H1 (cell line): ENCODE data around the gene TMEM273. TPM values are rescaled to one million over a fixed set of nuclear protein-coding genes. Genes with fewer than 3 reads are reported as not detected.
A peak's percentile ranks its signal among the peaks of the same experiment; 100 is the strongest.

ENCODE experiments used
- CTCF ChIA-PET: fragments of 300-600 bp; sonication (Branson Sonifier 250); formaldehyde crosslinking; loops from one replicate; lab custom pipeline; 2021; ENCODE audit not compliant: partially characterized antibody; lab: Charles Lee
- POLR2A ChIA-PET: fragments of 300-600 bp; sonication (Branson Sonifier 250); formaldehyde crosslinking; loops from one replicate; lab custom pipeline; 2021; ENCODE audit warnings: inconsistent platforms; ENCODE audit not compliant: partially characterized antibody; lab: Charles Lee
- DNase-seq, 2 experiments: peaks; one replicate each; pipeline versions ENCODE4 v3.0.0 to v3.0.0-alpha.2; 2010 to 2022; ENCODE audit warnings: low spot score in 2 of 2, low read depth in 1 of 2, mixed read lengths in 1 of 2
- FAIRE-seq: peaks from 2 replicates; lab custom pipeline; 2011; peaks lifted over from hg19 to GRCh38; lab: Jason Lieb, UNC
- H2AFZ ChIP-seq: 2 replicates; pipeline ENCODE4 v1.8.1; 2012; ENCODE audit warnings: low read length, inconsistent platforms
- H2AK5ac ChIP-seq: 2 replicates; pipeline ENCODE4 v1.6.1; 2013; ENCODE audit warnings: low read depth, low read length
- H2BK120ac ChIP-seq: replicated peaks from 2 replicates; pipeline ENCODE3; 2013; ENCODE audit warnings: low read depth, low read length, inconsistent platforms
- H2BK12ac ChIP-seq: 2 replicates; pipeline ENCODE4 v1.6.1; 2013; ENCODE audit warnings: low read depth, low read length
- H2BK15ac ChIP-seq: 2 replicates; pipeline ENCODE4 v1.6.1; 2013; ENCODE audit warnings: low read length
- H2BK20ac ChIP-seq: 2 replicates; pipeline ENCODE4 v1.6.1; 2013; ENCODE audit warnings: low read length
- H2BK5ac ChIP-seq: 2 replicates; pipeline ENCODE4 v1.6.1; 2013; ENCODE audit warnings: low read depth, low read length
- H3K14ac ChIP-seq: 2 replicates; pipeline ENCODE4 v1.6.1; 2013; ENCODE audit warnings: inconsistent platforms; ENCODE audit not compliant: insufficient read length
- H3K18ac ChIP-seq: 2 replicates; pipeline ENCODE4 v1.6.1; 2013; ENCODE audit warnings: low read length; ENCODE audit errors: extremely low read depth
- H3K23ac ChIP-seq: 2 replicates; pipeline ENCODE4 v1.6.1; 2013; ENCODE audit warnings: inconsistent platforms; ENCODE audit not compliant: insufficient read length
- H3K23me2 ChIP-seq: 2 replicates; pipeline ENCODE4 v1.6.1; 2013; ENCODE audit warnings: low read depth, low read length
- H3K27ac ChIP-seq: 2 replicates; pipeline ENCODE4 v1.6.1; 2011; ENCODE audit warnings: low read depth, low read length, inconsistent platforms
- H3K27me3 ChIP-seq, 4 experiments: replicated peaks in 1 of 4; 1 replicate in 1 of 4; 2 replicates in 3 of 4; pipeline versions ENCODE4 v1.6.1 to v1.8.1; 2011 to 2013; ENCODE audit warnings: low read length in 3 of 4, mild to moderate bottlenecking in 3 of 4, inconsistent platforms in 2 of 4, mixed read lengths in 2 of 4, moderate library complexity in 1 of 4; ENCODE audit not compliant: control insufficient read depth in 3 of 4, insufficient read depth in 3 of 4; ENCODE audit errors: extremely low read depth in 1 of 4
- H3K36me3 ChIP-seq, 4 experiments: 2 replicates each; pipeline versions ENCODE4 v1.6.1 to v1.8.1; 2011 to 2013; ENCODE audit warnings: mild to moderate bottlenecking in 4 of 4, low read length in 3 of 4, moderate library complexity in 2 of 4, control low read depth in 1 of 4, inconsistent platforms in 1 of 4; ENCODE audit not compliant: insufficient read depth in 4 of 4, control insufficient read depth in 2 of 4
- H3K4ac ChIP-seq: replicated peaks from 2 replicates; pipeline ENCODE3; 2013; ENCODE audit warnings: low read length, low read depth, mixed read lengths, inconsistent platforms; ENCODE audit not compliant: insufficient read length
- H3K4me1 ChIP-seq, 4 experiments: replicated peaks in 1 of 4; 1 replicate in 1 of 4; 2 replicates in 3 of 4; pipeline versions ENCODE4 v1.6.1 to v1.8.1; 2011 to 2013; ENCODE audit warnings: low read length in 3 of 4, inconsistent platforms in 2 of 4, mixed read lengths in 1 of 4; ENCODE audit not compliant: insufficient read depth in 4 of 4, control insufficient read depth in 3 of 4
- H3K4me2 ChIP-seq, 2 experiments: 2 replicates each; pipeline versions ENCODE4 v1.6.1 to v1.8.1; 2011 to 2013; ENCODE audit warnings: low read depth in 2 of 2, low read length in 2 of 2, control low read depth in 1 of 2, inconsistent platforms in 1 of 2, mild to moderate bottlenecking in 1 of 2; ENCODE audit not compliant: insufficient read depth in 1 of 2
- H3K4me3 ChIP-seq, 4 experiments: fragments of 200-600, 300-600 bp in 1 of 4; sonication (generic), shearing (Covaris generic), sonication (Bioruptor Twin) in 1 of 4; 2 replicates each; pipeline versions ENCODE4 v1.5.1 to v1.8.1; 2011 to 2016; ENCODE audit warnings: low read length in 4 of 4, low read depth in 3 of 4, control low read depth in 2 of 4, inconsistent platforms in 2 of 4, mild to moderate bottlenecking in 2 of 4, mixed read lengths in 1 of 4, moderate library complexity in 1 of 4; ENCODE audit not compliant: insufficient read depth in 2 of 4; ENCODE audit errors: extremely low read depth in 1 of 4
- H3K56ac ChIP-seq: replicated peaks from 2 replicates; pipeline ENCODE3; 2013; ENCODE audit warnings: low read depth, mild to moderate bottlenecking, mixed read lengths, low read length, inconsistent platforms; ENCODE audit not compliant: insufficient read length
- H3K79me1 ChIP-seq: 2 replicates; pipeline ENCODE4 v1.6.1; 2013; ENCODE audit warnings: low read depth, low read length, control low read depth
- H3K79me2 ChIP-seq, 2 experiments: 2 replicates each; pipeline versions ENCODE4 v1.6.1 to v1.8.1; 2012 to 2013; ENCODE audit warnings: low read length in 2 of 2, mild to moderate bottlenecking in 2 of 2, inconsistent platforms in 1 of 2; ENCODE audit not compliant: insufficient read depth in 2 of 2, control insufficient read depth in 1 of 2
- H3K9ac ChIP-seq, 4 experiments: replicated peaks in 1 of 4; 1 replicate in 1 of 4; 2 replicates in 3 of 4; pipeline versions ENCODE4 v1.6.1 to v1.8.1; 2011 to 2013; ENCODE audit warnings: low read depth in 3 of 4, low read length in 3 of 4, control low read depth in 2 of 4, mild to moderate bottlenecking in 2 of 4, moderate library complexity in 2 of 4, inconsistent platforms in 1 of 4; ENCODE audit errors: extremely low read depth in 1 of 4
- H3K9me3 ChIP-seq, 2 experiments: 2 replicates each; pipeline versions ENCODE4 v1.6.1 to v1.8.1; 2012 to 2013; ENCODE audit warnings: mild to moderate bottlenecking in 2 of 2, moderate library complexity in 2 of 2, control low read depth in 1 of 2, inconsistent platforms in 1 of 2, low read depth in 1 of 2, low read length in 1 of 2, mixed read lengths in 1 of 2; ENCODE audit not compliant: insufficient read depth in 2 of 2
- H4K20me1 ChIP-seq, 2 experiments: replicated peaks in 1 of 2; 2 replicates each; pipeline versions ENCODE3 to v1.8.1; 2011 to 2013; ENCODE audit warnings: inconsistent platforms in 2 of 2, low read length in 2 of 2, mild to moderate bottlenecking in 1 of 2; ENCODE audit not compliant: insufficient read depth in 2 of 2, control insufficient read depth in 1 of 2
- H4K5ac ChIP-seq: 2 replicates; pipeline ENCODE4 v1.6.1; 2013; ENCODE audit warnings: low read length, low read depth, mixed read lengths, inconsistent platforms; ENCODE audit not compliant: insufficient read length
- H4K8ac ChIP-seq: 2 replicates; pipeline ENCODE4 v1.8.0; 2013; ENCODE audit warnings: mild to moderate bottlenecking, moderate library complexity, low read length, inconsistent platforms; ENCODE audit not compliant: insufficient read depth; ENCODE audit errors: extremely low read depth
- H4K91ac ChIP-seq: replicated peaks from 2 replicates; pipeline ENCODE3; 2013; ENCODE audit warnings: low read length, mixed read lengths, inconsistent platforms; ENCODE audit not compliant: insufficient read length
- CHD1 ChIP-seq: IDR thresholded peaks from 2 replicates; pipeline ENCODE4 v1.6.1; 2012; ENCODE audit warnings: low read depth, low read length, improper control_type of control experiment
- CTCF ChIP-seq, 3 experiments: IDR thresholded peaks; 1 replicate in 2 of 3; 2 replicates in 1 of 3; pipeline versions ENCODE4 v1.5.1 to v1.6.1; 2011; ENCODE audit warnings: low read length in 3 of 3, mild to moderate bottlenecking in 3 of 3, inconsistent platforms in 2 of 3, low read depth in 1 of 3, moderate library complexity in 1 of 3; ENCODE audit not compliant: insufficient read depth in 1 of 3; ENCODE audit errors: control extremely low read depth in 1 of 3
- E2F6 ChIP-seq: IDR thresholded peaks from 2 replicates; pipeline ENCODE4 v1.6.1; 2012; ENCODE audit warnings: inconsistent platforms
- KDM1A ChIP-seq: fragments of 200-600, 300-600 bp; sonication (generic); IDR thresholded peaks from 2 replicates; pipeline ENCODE4 v1.7.1; 2016; ENCODE audit warnings: mild to moderate bottlenecking, low read length, borderline replicate concordance
- POLR2A ChIP-seq, 2 experiments: IDR thresholded peaks; 1 replicate in 1 of 2; 2 replicates in 1 of 2; pipeline ENCODE4 v1.6.1; 2011; ENCODE audit warnings: low read depth in 2 of 2, low read length in 2 of 2, mild to moderate bottlenecking in 2 of 2; ENCODE audit errors: control extremely low read depth in 1 of 2
- POLR2AphosphoS5 ChIP-seq: IDR thresholded peaks from 2 replicates; pipeline ENCODE4 v1.6.1; 2011; ENCODE audit warnings: low read depth, low read length
- RFX5 ChIP-seq: IDR thresholded peaks from 2 replicates; pipeline ENCODE4 v1.6.1; 2011; ENCODE audit warnings: low read depth, low read length, improper control_type of control experiment, borderline replicate concordance
- SIRT6 ChIP-seq: IDR thresholded peaks from one replicate; pipeline ENCODE4 v1.7.1; 2012; ENCODE audit warnings: low read length, inconsistent platforms
- SP2 ChIP-seq: IDR thresholded peaks from 2 replicates; pipeline ENCODE4 v1.6.1; 2012; ENCODE audit warnings: mild to moderate bottlenecking, low read length, inconsistent platforms
- SUZ12 ChIP-seq: fragments of 200-600 bp; sonication (generic); IDR thresholded peaks from 2 replicates; pipeline ENCODE4 v1.6.1; 2012; ENCODE audit warnings: mild to moderate bottlenecking, inconsistent platforms, low read length, moderate library complexity, mixed read lengths
- USF2 ChIP-seq: IDR thresholded peaks from 2 replicates; pipeline ENCODE4 v1.6.1; 2011; ENCODE audit warnings: low read length, improper control_type of control experiment
- WGBS, 2 experiments: shearing (Covaris generic) in 1 of 2; methylation state at CpG; one replicate each; pipeline versions ENCODE4 v1.1.6 to v1.1.7; 2013 to 2015; ENCODE audit warnings: low lambda C conversion rate in 2 of 2, mixed read lengths in 2 of 2, inconsistent platforms in 1 of 2, low coverage in 1 of 2, missing lambda C conversion rate in 1 of 2; ENCODE audit not compliant: insufficient replicate concordance in 2 of 2, insufficient coverage in 1 of 2, insufficient read length in 1 of 2; ENCODE audit errors: extremely low coverage in 1 of 2, missing lambda C conversion rate in 1 of 2; 5-methylcytosine and 5-hydroxymethylcytosine counted together
- polyA plus RNA-seq, 7 experiments: library from polyadenylated mRNA; depleted of rRNA in 3 of 7; stranded (reverse) in 5 of 7; unstranded in 2 of 7; fragments of >200 nt in 5 of 7; fragments of 200-250 nt in 2 of 7; gene quantifications; 1 replicate in 5 of 7; 2 replicates in 1 of 7; 4 replicates in 1 of 7; pipeline versions ENCODE4 v1.2.1 to v1.2.3, GENCODE V29; 2011 to 2013; ENCODE audit warnings: missing spikeins in 2 of 7, mixed read lengths in 2 of 7
- total RNA-seq: library from RNA; stranded (reverse); fragmentation: NEBNext Ultra II Directional; extraction: Animal tissue kit (Norgen Biotek cat#: 25700); gene quantifications from 2 replicates; pipeline ENCODE4 v1.2.1, GENCODE V29; 2021

TMEM273 gene
- total and polyA plus RNA-seq, 2 of the 8 experiments (the other 6 are each of a cell fraction or from before 2014, with no cell fraction given): not detected

GRCh38 chr10:49222170-49222569 is 34.0 kb upstream of the TMEM273 start:
- Histone ChIP-seq H4K91ac (no peak overlapping the region), H3K27me3 (no peaks in the 10 kb centered on the region), H4K20me1 (no peaks in the 10 kb centered on the region), H3K79me2 (no peaks in the 10 kb centered on the region), H3K9me3 (no peaks in the 10 kb centered on the region), H2BK15ac (no peak overlapping the region), H3K56ac (no peak overlapping the region), H2BK120ac (no peak overlapping the region), H4K5ac (no peak overlapping the region), H3K23me2 (no peaks in the 10 kb centered on the region), H3K4me1 (no peaks in the 10 kb centered on the region), H3K14ac (no peak overlapping the region), H3K4me3 (no peak overlapping the region), H3K4ac (no peak overlapping the region), H3K23ac (no peak overlapping the region), H3K18ac (no peak overlapping the region), H3K9ac (no peak overlapping the region), H4K8ac (no peak overlapping the region), H2AFZ (no peak overlapping the region), H3K79me1 (no peaks in the 10 kb centered on the region), H3K36me3 (no peaks in the 10 kb centered on the region), H3K27ac (no peak overlapping the region), H2BK5ac (no peak overlapping the region), H2BK20ac (no peak overlapping the region), H3K4me2 (no peak overlapping the region), H2AK5ac (no peak overlapping the region), H2BK12ac (no peak overlapping the region)
- ChIA-PET CTCF (interaction anchor here (2.1 kb wide), 1 partner anchor 297 kb away, joined by 4 read pairs; no protein-coding TSS in a partner anchor), POLR2A (no interaction called here)
- FAIRE-seq (no peak), DNase-seq (no peak)
- 85% methylated on average over 3 of the region's 3 CpGs; no CpG with 5 or more reads in 1 of the 2 experiments for WGBS, 2 experiments
- TF ChIP-seq CHD1 (no peak), CTCF (IDR thresholded peaks at IDR 0.05; ENCODE audit: control extremely low read depth in 1 of 3, insufficient read depth in 1 of 3, low read depth in 1 of 3, low read length in 3 of 3) (peak in 1 of 3 experiments; percentile 8; a peak in 1 of 4 replicates), USF2 (no peak), POLR2AphosphoS5 (no peak), SUZ12 (no peak), E2F6 (no peak), KDM1A (no peak), RFX5 (no peak), POLR2A (IDR thresholded peaks at IDR 0.05; ENCODE audit: control extremely low read depth in 1 of 2, low read depth in 2 of 2, low read length in 2 of 2) (no peak), SIRT6 (no peak), SP2 (no peak)
